Activated CD8-positive, alpha-beta memory T cell treated with anti-CD3 and anti-CD28 coated beads, Interleukin-2, amount 50 U/mL, for 24 hours (primary cell): ENCODE data around the gene CCL16.
"Not testable (repeated sequence)": the region's sequence is repeated elsewhere in the genome, so short reads cannot be mapped to it uniquely, and the experiment has no call there.

Experiments
- DNase-seq: peaks from one replicate; pipeline ENCODE4 v3.0.0-alpha.2; 2020; ENCODE audit errors: extremely low read depth

CCL16 gene

GRCh38 chr17:35981246-35981645 is at the start of gene CCL16:
TSS of gene CCL16 (minus strand) at chr17:35981497. CDS start at chr17:35981420, 77 bp downstream.
- no peak for DNase-seq

DNA sequence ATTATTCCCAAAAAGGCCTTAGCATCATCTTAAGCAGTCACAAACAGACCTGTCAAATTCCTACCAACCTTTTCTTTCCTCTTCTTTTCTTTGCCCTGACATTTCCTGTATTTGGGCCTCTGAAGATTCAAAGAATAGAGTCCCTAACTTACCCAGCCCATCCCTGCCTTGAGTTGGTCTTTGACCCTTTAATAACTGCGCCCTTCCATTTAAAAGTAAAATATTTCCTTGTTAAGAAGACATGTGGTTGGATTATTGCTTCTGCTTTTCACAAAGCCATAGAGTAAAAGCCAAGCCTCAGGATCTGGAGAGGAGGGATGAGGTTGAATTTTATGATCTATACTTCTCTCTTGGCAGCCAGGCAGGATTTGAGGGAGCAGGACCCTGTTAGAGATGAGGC is 49.7 kb upstream of the CCL16 start:
- DNase-seq = no peak

GRCh38 chr17:36027761-36028160 is 46.5 kb upstream of the CCL16 start:
- no peak for DNase-seq

GRCh38 chr17:36024106-36024869 is 43.0 kb upstream of the CCL16 start:
- no peak for DNase-seq

DNA sequence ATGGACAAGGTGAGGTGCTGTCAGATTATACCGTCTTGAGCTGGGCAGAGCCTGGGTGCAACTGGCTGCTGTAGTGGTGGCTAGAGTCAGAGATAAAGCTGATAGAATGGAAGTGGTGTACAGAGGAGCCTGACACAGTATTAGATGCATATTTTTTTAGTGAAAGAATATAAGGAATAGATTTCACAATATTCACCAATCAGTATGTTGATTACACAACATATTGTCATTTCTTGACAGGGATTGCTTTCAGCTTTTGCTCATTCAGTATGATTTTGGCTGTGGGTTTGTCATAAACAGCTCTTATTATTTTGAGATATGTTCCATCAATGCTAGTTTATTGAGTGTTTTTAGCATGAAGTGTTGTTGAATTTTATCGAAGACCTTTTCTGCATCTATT is 38.1 kb upstream of the CCL16 start:
- no peak for DNase-seq

- no peak for DNase-seq
Measured at GRCh38 chr17:36017799-36018198, 36.5 kb upstream of the CCL16 start, which contains the start of gene CCL23. TSS of gene CCL23 (minus strand) at chr17:36017972. CDS start at chr17:36017897, 75 bp downstream.

- DNase-seq = no peak
Measured at GRCh38 chr17:36016555-36016954, 35.3 kb upstream of the CCL16 start.

GRCh38 chr17:36015895-36016294 is 34.6 kb upstream of the CCL16 start:
- not testable (repeated sequence) for DNase-seq

DNA sequence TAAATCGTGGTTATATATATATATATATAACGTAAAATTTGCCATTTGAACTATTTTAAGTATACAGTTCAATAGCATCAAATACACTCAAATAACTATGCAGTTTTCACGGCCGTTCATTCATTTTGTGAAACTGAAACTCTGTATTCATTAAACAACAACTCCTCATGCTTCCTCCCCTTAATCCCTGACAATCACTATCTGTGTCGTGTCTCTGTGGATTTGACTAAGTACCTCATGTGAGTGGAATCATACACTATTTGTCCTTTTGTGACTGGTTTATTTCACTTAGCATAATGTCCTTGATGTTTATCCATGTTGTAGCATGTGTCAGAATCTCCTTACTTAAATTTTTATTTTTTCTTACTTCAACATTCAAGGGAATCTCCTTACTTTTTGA is 33.6 kb upstream of the CCL16 start:
- DNase-seq = no peak

GRCh38 chr17:36011201-36011600 is 29.9 kb upstream of the CCL16 start:
- no peak for DNase-seq

GRCh38 chr17:36008998-36009665 is 27.8 kb upstream of the CCL16 start:
- no peak for DNase-seq

DNA sequence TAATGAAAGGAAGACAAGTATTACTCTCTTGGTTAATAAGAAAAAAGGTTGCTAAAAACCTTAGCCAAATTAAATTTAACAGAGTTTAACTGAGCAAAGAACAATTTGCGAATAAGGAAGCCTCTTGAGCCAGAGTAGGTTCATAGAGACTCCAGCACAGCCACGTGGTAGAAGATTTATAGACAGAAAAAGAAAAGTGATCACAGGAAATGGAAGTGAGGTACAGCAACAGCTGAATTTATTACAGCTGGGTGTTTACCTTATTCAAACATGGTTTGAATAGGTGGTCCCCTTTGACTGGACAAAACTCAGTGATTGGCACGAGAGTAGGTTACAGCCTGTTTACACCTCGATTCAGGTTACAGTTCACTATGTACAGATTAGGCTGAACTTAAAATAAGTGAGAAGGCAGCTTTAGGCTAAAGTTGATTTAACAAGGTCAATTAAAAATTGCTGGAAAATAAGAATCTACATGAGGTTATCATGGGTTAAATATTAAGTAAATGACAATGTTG is 23.4 kb upstream of the CCL16 start:
- DNase-seq = no peak

DNA sequence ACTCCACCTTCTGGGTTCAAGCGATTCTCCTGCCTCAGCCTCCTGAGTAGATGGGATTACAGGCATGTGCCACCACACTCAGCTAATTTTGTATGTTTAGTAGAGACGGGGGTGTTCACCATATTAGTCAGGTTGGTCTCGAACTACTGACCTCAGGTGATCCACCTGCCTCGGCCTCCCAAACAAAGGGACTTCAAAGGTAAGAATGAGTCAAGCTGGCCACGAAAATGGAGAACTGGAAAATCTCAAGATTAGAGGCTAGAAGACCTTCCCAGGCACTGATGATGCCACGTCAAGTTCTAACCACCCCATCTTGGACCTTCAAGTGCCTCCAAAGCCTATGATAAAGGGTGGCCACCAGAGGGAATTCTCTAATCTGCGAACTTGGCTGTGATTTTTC is 21.3 kb upstream of the CCL16 start:
- no peak for DNase-seq

DNA sequence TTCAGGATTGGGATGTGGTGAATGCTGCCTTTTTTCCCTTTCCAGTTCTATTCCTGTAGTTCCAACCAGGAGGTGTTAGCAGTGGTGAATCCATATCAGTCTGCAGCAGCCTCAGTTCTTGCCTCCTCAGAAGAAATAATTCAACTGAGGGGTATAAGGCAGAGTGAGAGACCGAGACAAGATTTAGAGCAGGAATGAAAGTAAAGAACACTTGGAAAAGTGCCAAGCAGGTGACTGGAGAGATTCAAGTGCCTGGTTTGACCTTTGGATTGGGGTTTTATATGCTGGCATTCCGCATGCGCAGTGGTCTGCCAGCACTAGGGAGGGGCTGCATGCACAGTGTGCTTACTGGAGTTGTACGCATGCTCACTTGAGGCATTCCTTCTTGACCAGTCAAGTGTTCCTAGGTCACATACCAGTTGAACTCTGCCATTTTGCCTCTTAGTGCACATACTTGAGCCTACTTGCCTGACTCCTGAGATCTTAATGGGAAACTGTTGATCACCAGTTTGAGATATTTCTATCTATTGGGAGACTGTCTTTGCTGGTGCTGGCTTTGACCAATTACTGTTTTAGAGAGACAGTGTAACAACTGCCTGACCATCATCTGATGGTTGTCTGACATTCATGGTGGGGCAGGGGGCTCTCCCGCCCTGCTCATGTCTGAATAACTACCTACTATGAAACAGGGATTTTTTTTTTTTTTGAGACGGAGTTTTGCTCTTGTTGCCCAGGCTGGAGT is 20.7 kb upstream of the CCL16 start:
- no peak for DNase-seq

- DNase-seq = no peak
Measured at GRCh38 chr17:36001110-36001771, 19.9 kb upstream of the CCL16 start, which contains the start of gene CCL15. TSS of gene CCL15 (minus strand) at chr17:36001553. CDS start at chr17:36001492, 61 bp downstream.

DNA sequence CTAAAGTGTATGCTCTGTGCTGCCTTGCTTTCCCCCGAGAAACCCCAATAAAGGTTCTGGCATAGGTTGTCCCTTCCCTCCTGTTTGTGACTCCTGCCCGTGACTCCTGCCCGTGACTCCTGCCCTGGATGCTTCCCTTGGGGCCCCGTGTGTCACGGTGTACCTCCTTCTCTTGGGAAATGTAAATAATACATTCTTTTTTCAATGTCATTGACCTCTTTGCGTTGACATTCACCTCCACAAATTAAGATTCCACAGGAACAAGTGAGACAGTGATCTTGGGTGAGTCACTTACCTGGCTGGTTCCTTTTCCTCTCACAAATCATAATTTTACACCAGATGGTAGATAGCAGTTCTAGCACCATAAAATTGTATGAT is 19.4 kb upstream of the CCL16 start:
- no peak for DNase-seq

DNA sequence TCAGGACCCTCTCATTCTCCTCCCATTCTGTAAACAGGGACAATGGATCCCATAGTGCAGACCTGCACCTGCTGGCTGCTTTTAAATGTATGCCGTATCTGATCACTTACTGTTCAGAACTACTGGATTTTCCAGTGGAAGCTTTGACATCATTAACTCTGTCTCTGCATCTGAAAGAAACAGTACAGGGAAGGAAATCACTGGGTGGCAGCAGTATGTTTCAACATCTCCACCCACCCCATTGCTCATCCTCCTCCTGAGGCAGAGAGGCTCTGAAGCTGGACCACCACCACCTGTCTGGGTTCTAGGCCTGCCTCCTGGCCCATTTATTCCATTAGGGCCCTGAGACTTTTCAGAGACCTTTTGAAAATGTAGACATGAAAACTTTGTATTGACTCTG is 17.5 kb upstream of the CCL16 start:
- no peak for DNase-seq

- no peak for DNase-seq
Measured at GRCh38 chr17:35998018-35998545, 16.8 kb upstream of the CCL16 start.

GRCh38 chr17:35995346-35995745 is 14.0 kb upstream of the CCL16 start:
- not testable (repeated sequence) for DNase-seq

DNA sequence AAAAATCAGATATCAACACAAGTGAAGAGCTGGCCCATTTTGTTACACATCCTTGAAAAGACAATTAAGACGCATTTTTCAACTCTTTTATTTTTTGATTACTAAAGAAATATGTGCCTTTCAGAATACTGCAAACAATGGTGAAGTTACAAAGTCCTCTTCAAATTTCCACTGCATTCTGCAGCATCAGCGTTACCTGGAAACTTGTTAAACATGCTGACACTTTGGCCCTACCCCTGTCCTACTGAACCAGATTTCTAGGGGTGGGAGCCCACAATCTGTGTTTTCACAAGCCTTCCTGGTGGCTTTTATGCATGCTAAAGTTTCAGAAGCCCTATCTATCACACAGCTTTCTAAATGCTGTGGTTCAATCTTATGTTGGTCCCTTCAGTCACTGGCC is 9.8 kb upstream of the CCL16 start:
- no peak for DNase-seq

DNA sequence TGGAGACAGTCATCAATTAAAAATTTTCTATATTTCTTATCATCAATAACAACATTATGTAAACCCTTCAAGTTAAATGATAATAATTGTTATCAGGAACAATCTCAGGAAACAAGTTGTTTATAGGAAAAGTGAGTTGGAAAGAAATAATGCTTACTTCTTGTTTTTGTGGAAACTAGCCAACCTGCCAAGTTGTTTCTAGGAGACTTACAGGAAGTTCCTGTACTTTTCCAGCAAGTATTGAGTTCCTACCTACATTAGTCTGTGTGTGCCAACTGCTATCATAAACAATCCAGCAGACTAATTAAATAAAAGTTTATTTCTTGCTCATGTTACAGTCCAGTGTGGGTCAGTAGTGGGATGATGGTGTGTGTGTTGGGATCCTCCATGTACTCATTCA is 6.9 kb upstream of the CCL16 start:
- no peak for DNase-seq

DNA sequence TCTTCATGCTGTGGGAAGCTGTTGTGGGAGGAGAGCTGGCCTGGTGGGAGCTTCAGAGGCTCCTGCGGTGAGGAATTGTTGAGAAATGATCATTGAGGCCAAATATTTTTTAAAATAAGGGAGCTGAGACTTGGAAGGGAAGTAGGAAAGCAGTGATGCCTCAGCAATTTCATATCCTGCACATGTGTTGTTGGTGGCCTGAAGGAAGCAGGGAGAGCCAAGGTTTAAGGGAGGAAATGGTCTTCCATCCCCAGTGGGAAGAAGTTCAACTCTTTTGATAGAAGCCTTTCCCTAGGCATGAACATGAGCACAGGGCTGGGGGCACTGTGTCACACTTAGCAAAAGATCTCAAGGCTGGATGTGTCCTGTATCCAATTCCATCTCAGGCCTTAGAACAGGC is 5.3 kb upstream of the CCL16 start, which contains the start of gene CCL14:
CCL14 (minus strand) TSS at position 87 of the 400 bp plus-strand sequence; CDS start at position 7, 80 bp downstream.
- no peak for DNase-seq
